Activated effector memory CD4-positive, alpha-beta T cell treated with anti-CD3 and anti-CD28 coated beads, Interleukin-2, amount 50 U/mL, for 16 hours (primary cell): ENCODE results near the gene PPP2CA.

Experiments used
- DNase-seq: peaks from one replicate; pipeline ENCODE4 v3.0.0-alpha.2; 2020

PPP2CA gene

DNA sequence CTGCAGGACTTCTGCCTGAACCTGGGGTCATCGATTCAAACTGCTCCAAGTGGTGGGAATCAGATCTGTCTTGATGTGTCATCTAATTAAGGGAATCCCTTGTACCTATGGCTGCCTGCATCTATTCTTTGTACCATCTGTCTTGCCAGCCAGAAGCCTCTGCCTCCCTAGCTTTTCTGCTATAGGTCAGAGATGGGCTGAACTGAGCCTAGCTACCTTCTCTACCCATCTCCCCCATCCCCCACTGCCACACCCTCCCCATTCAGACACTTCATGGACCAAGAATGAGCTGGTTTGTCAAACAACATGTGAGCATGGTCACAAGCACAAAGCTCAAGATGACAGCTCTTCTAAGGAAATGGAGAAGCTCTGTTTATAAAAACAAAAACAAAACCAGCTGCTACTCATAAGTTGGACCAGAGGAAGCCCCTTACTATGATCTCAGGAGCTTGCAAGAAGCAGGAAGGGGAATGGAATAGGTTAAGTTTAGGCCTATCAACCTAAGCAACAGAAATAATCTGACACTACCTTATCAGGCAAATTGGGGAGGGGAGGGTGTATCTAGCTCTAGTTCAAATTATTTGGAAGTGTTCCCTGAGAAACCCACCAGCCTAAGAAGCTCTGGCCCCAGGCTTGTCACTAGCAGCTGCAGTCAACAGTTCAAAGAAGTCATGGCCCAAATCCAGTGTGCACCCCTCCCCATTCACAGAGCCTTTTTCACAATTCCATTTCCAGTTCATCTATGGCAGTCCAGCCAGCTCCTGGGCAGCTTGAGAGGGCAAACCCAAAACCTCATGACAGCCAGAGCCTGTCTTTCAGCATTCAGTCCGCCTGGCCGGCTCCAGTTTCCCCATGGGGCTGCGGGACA is 79.0 kb downstream of the PPP2CA start:
- DNase-seq: peak; percentile 61

DNA sequence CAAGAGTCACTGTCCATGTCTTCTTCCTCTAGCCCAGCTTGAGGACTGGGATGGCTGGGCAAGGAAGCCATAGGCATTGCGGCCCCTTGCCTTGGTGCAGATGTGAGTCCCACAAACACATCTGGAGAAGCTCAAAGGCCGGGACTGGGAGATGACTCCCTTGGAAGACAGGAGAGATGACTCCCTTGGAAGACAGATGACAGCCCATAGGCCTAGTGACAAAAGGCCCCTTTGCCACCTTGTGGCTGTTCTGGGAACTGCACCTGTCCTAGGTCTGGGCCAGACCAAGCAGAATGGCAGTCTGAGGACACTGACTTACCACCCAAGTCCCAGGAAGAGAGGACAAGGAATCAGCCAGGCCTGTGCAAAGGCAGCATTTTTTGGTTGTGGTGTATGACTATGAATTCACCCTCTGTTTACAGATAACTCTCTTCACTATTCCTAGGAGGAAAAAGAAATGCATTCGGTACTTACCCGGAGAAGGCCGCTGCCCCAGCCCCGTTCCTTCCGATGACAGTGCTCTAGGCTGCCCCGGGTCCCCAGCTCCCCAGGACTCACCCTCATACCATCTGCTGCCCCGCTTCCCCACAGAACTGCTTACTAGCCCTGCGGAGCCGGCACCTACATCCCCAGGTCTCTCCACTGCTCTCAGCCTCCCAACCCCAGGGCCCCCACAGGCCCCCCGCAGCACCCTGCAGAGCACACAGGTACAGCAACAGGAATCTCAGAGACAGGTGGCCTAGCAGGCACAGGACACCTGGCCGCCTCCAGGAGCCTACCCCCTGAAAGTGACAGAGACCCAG is 79.9 kb downstream of the PPP2CA start:
- peak; percentile 94 for DNase-seq

DNA sequence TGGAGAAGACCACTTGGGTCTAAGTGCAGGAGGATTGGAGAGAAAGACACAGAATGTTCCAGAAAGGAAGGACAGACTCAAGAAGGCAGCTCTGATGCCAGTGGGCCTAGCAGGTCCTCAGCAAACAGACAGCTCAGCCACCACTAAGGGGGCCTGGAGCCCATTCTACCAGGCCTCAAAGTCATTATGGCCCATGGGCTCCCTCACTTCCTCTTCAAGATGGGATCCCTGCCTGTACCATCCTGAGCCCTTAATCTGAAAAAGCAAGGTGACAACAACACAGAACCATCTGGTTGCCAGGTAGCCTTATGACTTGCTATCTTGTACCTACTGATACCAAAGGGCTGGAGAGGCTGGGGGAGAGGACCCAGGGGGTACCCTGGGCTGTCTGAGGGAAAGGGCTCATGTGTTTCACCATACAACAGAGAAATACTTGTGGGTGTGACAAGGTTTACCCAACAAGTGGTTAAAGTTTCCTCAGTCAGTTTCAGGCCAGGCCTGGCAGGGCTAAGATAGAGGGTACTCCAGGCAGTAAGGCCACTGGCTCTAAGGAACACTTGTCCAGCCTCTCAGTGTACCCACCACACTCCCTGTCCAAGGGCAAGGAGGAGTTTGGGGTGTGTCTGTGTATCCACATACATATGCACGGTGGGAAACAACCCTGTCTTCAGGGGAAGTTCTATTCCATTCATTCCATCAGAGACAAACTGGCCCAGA is 80.7 kb downstream of the PPP2CA start:
- DNase-seq: peak; percentile 58
